ENCODE data around the gene VASH2.

Gene VASH2

GRCh38 chr1:212955098-212955497, 4.8 kb downstream of the VASH2 start:
- TF ChIP-seq CTCF (IDR thresholded peaks at IDR 0.05), result no peak

GRCh38 chr1:212955961-212956620, 5.8 kb downstream of the VASH2 start:
- Histone ChIP-seq H3K27ac (no peak overlapping the region), H3K9me3 (no peaks in the 10 kb centered on the region), H3K4me1 (ENCODE audit: control insufficient read depth in 1 of 2, insufficient read depth in 1 of 2, low read depth in 1 of 2, low read length in 1 of 2) (peaks cover 18 to 28% of the 10 kb centered on the region in 2 experiments), H3K27me3 (peaks cover 36% of the 10 kb centered on the region), H3K36me3 (no peaks in the 10 kb centered on the region), H3K4me3 (ENCODE audit: low read depth in 1 of 2, low read length in 1 of 2) (no peak overlapping the region)
- no peak for TF ChIP-seq CTCF (IDR thresholded peaks at IDR 0.05)

More at GRCh38 chr1:212955098-212955497, 4.8 kb downstream of the VASH2 start:
- no peaks in the 10 kb centered on the region for H3K36me3 ChIP-seq
- H3K27me3 ChIP-seq, result peaks cover 46% of the 10 kb centered on the region
- H3K4me1 ChIP-seq (ENCODE audit: control insufficient read depth in 1 of 2, insufficient read depth in 1 of 2, low read depth in 1 of 2, low read length in 1 of 2), result peaks cover 26 to 38% of the 10 kb centered on the region in 2 experiments
- no peaks in the 10 kb centered on the region for H3K9me3 ChIP-seq
- H3K27ac ChIP-seq, result no peak overlapping the region
- no peak overlapping the region for H3K4me3 ChIP-seq (ENCODE audit: low read depth in 1 of 2, low read length in 1 of 2)

- TF ChIP-seq CTCF (IDR thresholded peaks at IDR 0.05), result no peak
- Histone ChIP-seq H3K27ac (no peak overlapping the region), H3K4me1 (ENCODE audit: control insufficient read depth in 1 of 2, insufficient read depth in 1 of 2, low read depth in 1 of 2, low read length in 1 of 2) (peaks cover 16 to 21% of the 10 kb centered on the region in 2 experiments), H3K4me3 (ENCODE audit: low read depth in 1 of 2, low read length in 1 of 2) (no peak overlapping the region), H3K36me3 (no peaks in the 10 kb centered on the region), H3K9me3 (no peaks in the 10 kb centered on the region), H3K27me3 (peaks cover 22% of the 10 kb centered on the region)
Observed at GRCh38 chr1:212957546-212957945, 7.2 kb downstream of the VASH2 start.

- no peak overlapping the region for H3K27ac ChIP-seq
- H3K27me3 ChIP-seq, result peaks cover 15% of the 10 kb centered on the region
- no peaks in the 10 kb centered on the region for H3K9me3 ChIP-seq
- TF ChIP-seq CTCF (IDR thresholded peaks at IDR 0.05), result no peak
- H3K4me1 ChIP-seq (ENCODE audit: control insufficient read depth in 1 of 2, insufficient read depth in 1 of 2, low read depth in 1 of 2, low read length in 1 of 2), result peaks cover 16 to 21% of the 10 kb centered on the region in 2 experiments
- no peaks in the 10 kb centered on the region for H3K36me3 ChIP-seq
- H3K4me3 ChIP-seq (ENCODE audit: low read depth in 1 of 2, low read length in 1 of 2), result no peak overlapping the region
Observed at GRCh38 chr1:212958175-212958574, 7.8 kb downstream of the VASH2 start.

DNA sequence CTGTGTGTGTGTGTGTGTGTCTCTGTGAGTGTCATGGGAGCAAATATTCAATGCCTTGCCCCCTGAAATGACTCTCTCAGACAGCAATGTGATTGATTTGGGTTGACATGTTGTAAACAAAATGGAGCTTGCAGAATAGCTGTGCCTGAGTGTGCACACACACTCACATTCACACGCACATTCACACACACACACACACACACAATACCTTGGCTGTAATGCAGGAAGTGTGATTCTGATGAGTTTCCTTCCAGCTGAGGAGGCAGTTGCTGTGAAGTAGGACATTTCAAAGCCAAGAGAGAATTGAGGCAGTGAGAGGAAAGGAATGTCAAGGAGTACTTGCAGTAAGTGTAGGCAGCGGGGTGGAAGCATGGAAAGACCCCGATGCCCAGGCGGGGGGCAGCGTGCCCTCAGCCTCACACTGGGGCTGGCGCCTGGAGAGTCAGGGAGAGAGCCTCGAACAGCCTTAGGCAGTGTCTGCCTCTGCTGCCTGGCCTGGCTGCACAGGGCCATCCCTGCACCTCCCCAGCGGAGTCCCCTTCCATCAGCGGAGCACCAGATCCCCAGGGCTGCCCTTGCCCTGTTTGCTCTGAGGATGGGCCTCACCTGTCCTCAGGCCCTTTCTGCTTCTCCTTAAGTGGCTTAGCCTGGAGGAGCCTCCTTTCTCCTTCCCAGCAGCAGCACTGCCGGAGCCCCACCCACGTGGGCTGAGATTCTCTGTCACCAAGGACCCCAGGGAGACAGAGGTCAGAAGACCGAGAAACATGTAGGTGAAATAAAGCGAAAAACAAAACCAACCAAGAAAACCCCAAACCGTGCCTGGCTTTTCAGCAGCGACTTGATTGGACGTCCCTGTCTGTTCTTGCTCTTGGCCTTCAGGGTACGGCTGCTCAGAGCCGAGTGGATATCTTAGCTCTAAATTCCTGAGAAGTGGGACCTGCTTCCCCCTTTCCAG, 9.2 kb downstream of the VASH2 start:
- H3K27me3 ChIP-seq, result peaks cover 7% of the 10 kb centered on the region
- H3K4me3 ChIP-seq (ENCODE audit: low read depth in 1 of 2, low read length in 1 of 2), result no peak overlapping the region
- TF ChIP-seq CTCF (IDR thresholded peaks at IDR 0.05), result no peak
- no peak overlapping the region for H3K27ac ChIP-seq
- no peaks in the 10 kb centered on the region for H3K36me3 ChIP-seq
- no peaks in the 10 kb centered on the region for H3K9me3 ChIP-seq
- H3K4me1 ChIP-seq (ENCODE audit: control insufficient read depth in 1 of 2, insufficient read depth in 1 of 2, low read depth in 1 of 2, low read length in 1 of 2), result peaks cover 16 to 21% of the 10 kb centered on the region in 2 experiments

Measured in neutrophil (primary cell).